Activated CD4-positive, alpha-beta T cell treated with anti-CD3 and anti-CD28 coated beads for 36 hours (primary cell): ENCODE results near the gene PIK3CB. TPM values are rescaled to one million over a fixed set of nuclear protein-coding genes. Genes with fewer than 3 reads are reported as not detected.
A peak's percentile ranks its signal among the peaks of the same experiment; 100 is the strongest.
"Not testable (repeated sequence)": the region's sequence is repeated elsewhere in the genome, so short reads cannot be mapped to it uniquely, and the experiment has no call there.

Experiments
- ATAC-seq: fragments of 200-7000 bp; cut with Tn5 transposase; one replicate; pipeline ENCODE4 v1.10.0; 2021; ENCODE audit warnings: mild to moderate bottlenecking, moderate library complexity
- CTCF ChIA-PET: fragments of 350-600 bp; sonication (Branson Sonifier 250); formaldehyde crosslinking; loops from one replicate; lab custom pipeline; 2021; ENCODE audit warnings: antibody characterized with exemption; lab: Charles Lee
- POLR2A ChIA-PET: fragments of 350-600 bp; sonication (Branson Sonifier 250); formaldehyde crosslinking; loops from one replicate; lab custom pipeline; 2021; ENCODE audit warnings: antibody characterized with exemption, inconsistent platforms; lab: Charles Lee
- DNase-seq: peaks from one replicate; pipeline ENCODE4 v3.0.0-alpha.2; 2020
- H3K27ac Mint-ChIP-seq: one replicate; pipeline ENCODE4 v1.8.0; 2021; ENCODE audit warnings: mixed read lengths
- H3K27me3 Mint-ChIP-seq: one replicate; pipeline ENCODE4 v1.8.0; 2021; ENCODE audit warnings: mixed read lengths
- H3K36me3 Mint-ChIP-seq: one replicate; pipeline ENCODE4 v1.8.0; 2021; ENCODE audit warnings: low read depth, mixed read lengths
- H3K4me1 Mint-ChIP-seq: one replicate; pipeline ENCODE4 v1.8.0; 2021; ENCODE audit warnings: mixed read lengths
- H3K4me3 Mint-ChIP-seq: one replicate; pipeline ENCODE4 v1.8.0; 2021; ENCODE audit warnings: mild to moderate bottlenecking, moderate library complexity, mixed read lengths
- H3K9me3 Mint-ChIP-seq: one replicate; pipeline ENCODE4 v1.8.0; 2021; ENCODE audit warnings: low read depth, mixed read lengths
- intact Hi-C, 2 experiments: fragments of 100-400 bp; cut with DNase I in 1 of 2; cut with micrococcal nuclease in 1 of 2; formaldehyde crosslinking; loops; one replicate each; pipeline versions ENCODE4 v1.14.2 to v1.15.1; 2022 to 2024; cut with DNase I, micrococcal nuclease
- total RNA-seq, 2 experiments: library from RNA; stranded (reverse); gene quantifications; one replicate each; pipeline ENCODE4 v1.2.3, GENCODE V29; 2021

The PIK3CB gene
- total RNA-seq, 2 experiments from 2014 or later: 16.2 to 19.1 TPM

- POLR2A ChIA-PET: not testable (repeated sequence)
These were observed 32.5 kb downstream of the PIK3CB start for GRCh38 chr3:138802223-138802622.

GRCh38 chr3:138801792-138802191, 32.9 kb downstream of the PIK3CB start:
- no peak for DNase-seq
- Mint-ChIP-seq H3K27ac (no peak overlapping the region), H3K9me3 (no peaks in the 10 kb centered on the region), H3K4me1 (peaks cover 30% of the 10 kb centered on the region), H3K4me3 (no peak overlapping the region), H3K36me3 (peaks cover 6% of the 10 kb centered on the region), H3K27me3 (no peaks in the 10 kb centered on the region)
- ATAC-seq: no peak
- ChIA-PET POLR2A (no interaction called here), CTCF (no interaction called here)
- intact Hi-C loops: no loop called here

More at GRCh38 chr3:138802223-138802622, 32.5 kb downstream of the PIK3CB start:
- H3K4me3 Mint-ChIP-seq, intact Hi-C loops, DNase-seq, H3K27me3 Mint-ChIP-seq, H3K9me3 Mint-ChIP-seq, ATAC-seq, H3K27ac Mint-ChIP-seq, H3K36me3 Mint-ChIP-seq: not testable (repeated sequence)
- peaks cover 28% of the 10 kb centered on the region for H3K4me1 Mint-ChIP-seq
- CTCF ChIA-PET: interaction anchor here (0.6 kb wide), 1 partner anchor 185 kb away, joined by 3 read pairs; no protein-coding TSS in a partner anchor

GRCh38 chr3:138800248-138800647, 34.5 kb downstream of the PIK3CB start:
- Mint-ChIP-seq H3K36me3 (peaks cover 10% of the 10 kb centered on the region), H3K4me3 (no peak overlapping the region), H3K4me1 (peaks cover 32% of the 10 kb centered on the region), H3K27ac (no peak overlapping the region), H3K27me3 (no peaks in the 10 kb centered on the region), H3K9me3 (no peaks in the 10 kb centered on the region)
- CTCF ChIA-PET: interaction anchor here (0.6 kb wide), 1 partner anchor 74 kb away, joined by 3 read pairs; no protein-coding TSS in a partner anchor
- DNase-seq (no peak), ATAC-seq (no peak)
- intact Hi-C loops: no loop called here
- POLR2A ChIA-PET: no interaction called here

- intact Hi-C loops: no loop called here
- Mint-ChIP-seq H3K27me3 (no peaks in the 10 kb centered on the region), H3K27ac (no peak overlapping the region), H3K4me3 (no peak overlapping the region), H3K4me1 (peaks cover 32% of the 10 kb centered on the region), H3K36me3 (peaks cover 10% of the 10 kb centered on the region), H3K9me3 (no peaks in the 10 kb centered on the region)
- POLR2A ChIA-PET: no interaction called here
- DNase-seq (no peak), ATAC-seq (no peak)
- CTCF ChIA-PET: no interaction called here
These were observed 34.9 kb downstream of the PIK3CB start for GRCh38 chr3:138799822-138800221.

GRCh38 chr3:138797508-138798038, 37.2 kb downstream of the PIK3CB start:
- H3K4me3 Mint-ChIP-seq: no peak overlapping the region

GRCh38 chr3:138796761-138797160, 38.0 kb downstream of the PIK3CB start:
- peaks cover 18% of the 10 kb centered on the region for H3K36me3 Mint-ChIP-seq
- no peaks in the 10 kb centered on the region for H3K9me3 Mint-ChIP-seq
- H3K27me3 Mint-ChIP-seq: no peaks in the 10 kb centered on the region
- peaks cover 23% of the 10 kb centered on the region for H3K4me1 Mint-ChIP-seq
- ChIA-PET CTCF (interaction anchor here (0.9 to 1.4 kb wide), 3 partner anchors 80 to 126 kb away, joined by 3 to 6 read pairs (median 4); no protein-coding TSS in a partner anchor), POLR2A (no interaction called here)
- no peak for DNase-seq
- no peak for ATAC-seq
- no peak overlapping the region for H3K27ac Mint-ChIP-seq
- intact Hi-C loops: no loop called here
- no peak overlapping the region for H3K4me3 Mint-ChIP-seq

More at GRCh38 chr3:138797508-138798038, 37.2 kb downstream of the PIK3CB start:
- no peak for DNase-seq
- ChIA-PET POLR2A (no interaction called here), CTCF (interaction anchor here (0.6 to 1.4 kb wide), 3 partner anchors 25 to 118 kb away, joined by 3 to 6 read pairs (median 4); no protein-coding TSS in a partner anchor)
- Mint-ChIP-seq H3K4me1 (peaks cover 24% of the 10 kb centered on the region), H3K36me3 (peaks cover 18% of the 10 kb centered on the region), H3K27ac (peak overlapping the region; percentile 63), H3K9me3 (no peaks in the 10 kb centered on the region), H3K27me3 (no peaks in the 10 kb centered on the region)
- ATAC-seq: no peak
- intact Hi-C loops: no loop called here

GRCh38 chr3:138786788-138787271, 47.9 kb downstream of the PIK3CB start:
- H3K27ac Mint-ChIP-seq: peak overlapping the region; percentile 3
- no peaks in the 10 kb centered on the region for H3K9me3 Mint-ChIP-seq
- POLR2A ChIA-PET: interaction anchor here (0.6 kb wide), 1 partner anchor 129 kb away, joined by 6 read pairs; no protein-coding TSS in a partner anchor

GRCh38 chr3:138785951-138786350, 48.8 kb downstream of the PIK3CB start:
- POLR2A ChIA-PET: no interaction called here
- no peak for ATAC-seq
- H3K36me3 Mint-ChIP-seq: peaks cover 18% of the 10 kb centered on the region

More at GRCh38 chr3:138786788-138787271, 47.9 kb downstream of the PIK3CB start:
- Mint-ChIP-seq H3K36me3 (peaks cover 22% of the 10 kb centered on the region), H3K27me3 (no peaks in the 10 kb centered on the region), H3K4me3 (no peak overlapping the region), H3K4me1 (peaks cover 20% of the 10 kb centered on the region)
- CTCF ChIA-PET: interaction anchor here (0.7 to 1.2 kb wide), 4 partner anchors 19 to 129 kb away, joined by 3 to 4 read pairs (median 4); no protein-coding TSS in a partner anchor
- DNase-seq (no peak), ATAC-seq (peak; percentile 39)
- intact Hi-C loops: no loop called here

GRCh38 chr3:138785362-138785857, 49.3 kb downstream of the PIK3CB start:
- H3K4me3 Mint-ChIP-seq, DNase-seq, ATAC-seq, POLR2A ChIA-PET, H3K27me3 Mint-ChIP-seq, H3K27ac Mint-ChIP-seq, H3K9me3 Mint-ChIP-seq, intact Hi-C loops: not testable (repeated sequence)
- Mint-ChIP-seq H3K36me3 (peaks cover 17% of the 10 kb centered on the region), H3K4me1 (peaks cover 23% of the 10 kb centered on the region)
- CTCF ChIA-PET: interaction anchor here (1.2 kb wide), 1 partner anchor 130 kb away, joined by 4 read pairs; no protein-coding TSS in a partner anchor

More at GRCh38 chr3:138785951-138786350, 48.8 kb downstream of the PIK3CB start:
- Mint-ChIP-seq H3K27ac (no peak overlapping the region), H3K4me1 (peaks cover 19% of the 10 kb centered on the region), H3K9me3 (no peaks in the 10 kb centered on the region), H3K27me3 (no peaks in the 10 kb centered on the region), H3K4me3 (no peak overlapping the region)
- CTCF ChIA-PET: interaction anchor here (1.2 kb wide), 1 partner anchor 130 kb away, joined by 4 read pairs; no protein-coding TSS in a partner anchor
- intact Hi-C loops: no loop called here
- DNase-seq: no peak

- peaks cover 32% of the 10 kb centered on the region for H3K4me1 Mint-ChIP-seq
- intact Hi-C loops: loop anchor here in 1 of 2 experiments (5.0 kb wide), 1 partner anchor 135 kb away; no protein-coding TSS in a partner anchor
- no peaks in the 10 kb centered on the region for H3K9me3 Mint-ChIP-seq
- POLR2A ChIA-PET: no interaction called here
- peaks cover 19% of the 10 kb centered on the region for H3K36me3 Mint-ChIP-seq
- H3K27me3 Mint-ChIP-seq: no peaks in the 10 kb centered on the region
- DNase-seq (no peak), ATAC-seq (no peak)
- no peak overlapping the region for H3K27ac Mint-ChIP-seq
- CTCF ChIA-PET: interaction anchor here (0.6 to 2.1 kb wide), 4 partner anchors 10 to 133 kb away, joined by 3 to 6 read pairs (median 4); no protein-coding TSS in a partner anchor
- no peak overlapping the region for H3K4me3 Mint-ChIP-seq
These were observed 52.0 kb downstream of the PIK3CB start for GRCh38 chr3:138782755-138783154.

- Mint-ChIP-seq H3K4me3 (no peak overlapping the region), H3K27me3 (no peaks in the 10 kb centered on the region), H3K4me1 (peaks cover 29% of the 10 kb centered on the region), H3K36me3 (peaks cover 19% of the 10 kb centered on the region), H3K9me3 (no peaks in the 10 kb centered on the region), H3K27ac (peak overlapping the region; percentile 58)
- POLR2A ChIA-PET: interaction anchor here (0.9 kb wide), 1 partner anchor 19 kb away, joined by 3 read pairs; no protein-coding TSS in a partner anchor
- DNase-seq (peak; percentile 47), ATAC-seq (peak; percentile 97)
- intact Hi-C loops: loop anchor here (2.0 to 5.0 kb wide), 2 partner anchors 54 to 136 kb away; partner anchors contain the start of gene PIK3CB (in 2 of the 2)
- CTCF ChIA-PET: interaction anchor here (0.8 to 1.3 kb wide), 4 partner anchors 11 to 80 kb away, joined by 3 read pairs; no protein-coding TSS in a partner anchor
These were observed 53.7 kb downstream of the PIK3CB start for GRCh38 chr3:138781012-138781470.
